Measurements from ENCODE around the gene COPS9.

The COPS9 gene

DNA sequence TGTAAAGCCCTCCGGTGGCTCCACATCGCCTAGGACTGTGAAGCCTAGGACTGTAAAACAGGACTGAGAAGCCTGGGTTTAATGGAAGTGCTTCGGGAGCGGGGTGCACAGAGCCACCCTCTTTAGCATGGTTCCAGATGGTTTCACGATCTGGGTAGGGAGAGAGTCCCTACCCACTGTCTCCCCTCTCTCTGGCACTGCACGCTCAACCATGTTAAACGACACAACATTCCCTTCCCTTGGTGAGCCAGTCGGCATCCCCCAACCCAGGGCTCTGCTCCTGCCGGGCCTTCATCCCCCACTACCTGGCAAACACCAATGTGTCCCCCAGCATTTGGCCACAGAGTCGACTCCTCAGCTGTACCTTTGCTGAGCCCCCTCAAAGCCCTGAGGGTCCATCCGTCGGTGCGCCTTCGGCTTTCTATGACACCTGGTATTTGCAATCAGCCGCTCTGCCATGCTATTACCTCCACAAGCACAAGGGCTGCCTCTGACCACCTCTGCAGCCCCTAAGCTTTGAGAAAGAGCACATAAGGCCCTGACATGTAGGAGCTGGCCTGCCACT is 1.1 kb downstream of the COPS9 start:
- H3K4me3 ChIP-seq (ENCODE audit: low read depth, low read length): peak overlapping the region; percentile 67
- TF ChIP-seq, protein P1, sequence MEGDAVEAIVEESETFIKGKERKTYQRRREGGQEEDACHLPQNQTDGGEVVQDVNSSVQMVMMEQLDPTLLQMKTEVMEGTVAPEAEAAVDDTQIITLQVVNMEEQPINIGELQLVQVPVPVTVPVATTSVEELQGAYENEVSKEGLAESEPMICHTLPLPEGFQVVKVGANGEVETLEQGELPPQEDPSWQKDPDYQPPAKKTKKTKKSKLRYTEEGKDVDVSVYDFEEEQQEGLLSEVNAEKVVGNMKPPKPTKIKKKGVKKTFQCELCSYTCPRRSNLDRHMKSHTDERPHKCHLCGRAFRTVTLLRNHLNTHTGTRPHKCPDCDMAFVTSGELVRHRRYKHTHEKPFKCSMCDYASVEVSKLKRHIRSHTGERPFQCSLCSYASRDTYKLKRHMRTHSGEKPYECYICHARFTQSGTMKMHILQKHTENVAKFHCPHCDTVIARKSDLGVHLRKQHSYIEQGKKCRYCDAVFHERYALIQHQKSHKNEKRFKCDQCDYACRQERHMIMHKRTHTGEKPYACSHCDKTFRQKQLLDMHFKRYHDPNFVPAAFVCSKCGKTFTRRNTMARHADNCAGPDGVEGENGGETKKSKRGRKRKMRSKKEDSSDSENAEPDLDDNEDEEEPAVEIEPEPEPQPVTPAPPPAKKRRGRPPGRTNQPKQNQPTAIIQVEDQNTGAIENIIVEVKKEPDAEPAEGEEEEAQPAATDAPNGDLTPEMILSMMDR (IDR thresholded peaks at IDR 0.05; ENCODE audit: borderline replicate concordance, insufficient read depth, low read depth, low read length): no peak

DNA sequence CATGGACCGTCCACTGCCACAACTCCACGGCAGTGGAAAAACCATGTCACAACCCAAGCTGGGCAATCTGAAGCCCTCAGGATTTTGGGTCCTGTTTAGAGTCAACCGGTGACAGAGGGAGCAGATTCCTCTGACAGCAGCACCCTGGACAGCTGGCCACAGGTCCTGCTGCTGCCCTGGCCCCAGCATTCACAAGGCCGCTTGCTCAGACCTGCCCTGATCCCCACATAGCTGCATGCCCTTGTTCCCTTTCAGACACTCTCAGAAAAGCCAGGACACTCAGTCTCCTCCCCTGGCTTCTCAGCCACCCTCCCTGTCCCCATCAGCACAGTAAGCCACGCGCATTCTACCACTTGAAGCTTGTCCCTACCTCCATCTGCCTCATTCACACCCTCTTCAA is 1.6 kb downstream of the COPS9 start:
- H3K4me3 ChIP-seq (ENCODE audit: low read depth, low read length): no peak overlapping the region
- TF ChIP-seq, protein P1 (IDR thresholded peaks at IDR 0.05; ENCODE audit: borderline replicate concordance, insufficient read depth, low read depth, low read length): no peak

DNA sequence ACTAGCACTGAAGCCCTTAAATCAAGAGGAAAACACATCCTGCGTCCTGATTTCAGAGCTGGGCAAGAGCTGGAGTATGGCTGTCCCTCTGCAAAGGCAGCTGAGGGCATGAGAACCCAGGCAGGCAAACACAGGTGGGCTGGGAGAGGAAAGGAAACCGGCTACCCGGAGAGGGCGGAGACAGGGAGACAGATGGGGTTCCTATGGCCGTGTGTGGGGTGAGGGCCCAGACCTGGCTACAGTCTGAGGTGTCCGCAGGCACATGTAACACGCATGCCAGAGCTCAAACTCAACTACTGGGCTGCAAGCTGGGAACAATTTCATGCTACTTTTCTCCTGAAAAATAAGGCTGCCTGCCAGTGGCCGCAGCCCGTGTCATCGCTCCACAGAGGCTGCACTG is 2.7 kb downstream of the COPS9 start:
- no peak overlapping the region for H3K4me3 ChIP-seq (ENCODE audit: low read depth, low read length)
- TF ChIP-seq, protein P1 (IDR thresholded peaks at IDR 0.05; ENCODE audit: borderline replicate concordance, insufficient read depth, low read depth, low read length): no peak

DNA sequence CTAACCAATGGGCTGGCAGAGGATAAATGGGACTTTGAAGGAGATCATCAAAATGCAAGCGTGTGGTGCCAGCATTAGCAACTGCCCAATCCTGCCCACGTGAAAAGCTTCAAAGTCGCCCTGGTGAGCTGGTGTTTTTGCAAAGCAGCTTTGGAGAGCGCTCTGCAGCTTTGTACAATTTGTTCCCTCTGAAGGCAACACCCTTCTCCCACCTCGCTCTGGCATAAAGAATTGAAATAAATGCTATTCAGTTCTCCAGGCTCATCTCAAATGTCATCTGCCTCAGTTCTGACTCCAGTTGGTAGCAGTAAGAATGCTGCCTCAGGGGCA is 3.5 kb downstream of the COPS9 start:
- TF ChIP-seq, protein P1 (IDR thresholded peaks at IDR 0.05; ENCODE audit: borderline replicate concordance, insufficient read depth, low read depth, low read length): no peak
- H3K4me3 ChIP-seq (ENCODE audit: low read depth, low read length): no peak overlapping the region

DNA sequence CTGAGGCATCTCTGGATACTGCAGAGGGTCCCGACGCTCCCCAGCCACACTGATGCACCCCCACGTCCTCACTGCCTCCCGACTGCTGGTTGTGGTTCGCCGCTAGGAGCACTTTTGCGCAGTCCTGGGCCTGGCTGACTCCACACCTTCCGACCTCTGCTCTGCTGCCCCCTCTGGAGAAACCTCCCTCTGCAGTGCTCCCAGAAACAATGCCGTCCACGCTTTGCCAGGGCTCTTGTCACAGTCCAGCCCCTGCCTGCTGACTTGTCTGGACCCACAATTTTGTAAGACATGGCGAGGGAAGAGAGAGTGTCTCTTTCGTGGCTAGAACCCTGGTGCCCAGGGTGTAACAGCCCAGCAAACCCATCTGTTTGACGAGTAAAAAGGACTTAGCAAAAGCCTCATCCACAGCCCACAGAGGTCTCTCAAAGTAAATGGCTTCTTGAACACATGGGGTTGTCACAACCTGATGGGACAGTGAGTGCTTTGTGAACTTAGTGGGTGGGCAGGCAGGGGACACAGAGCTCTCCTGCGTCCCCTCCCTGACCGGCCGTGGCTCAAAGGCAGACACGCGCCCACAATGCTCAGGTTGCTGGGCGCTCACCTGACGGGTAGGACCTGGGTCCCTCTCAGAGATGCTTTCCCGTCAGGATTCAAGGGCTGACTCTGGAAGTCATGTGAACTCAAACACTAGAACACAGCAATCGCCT is 4.0 kb downstream of the COPS9 start:
- TF ChIP-seq, protein P1 (IDR thresholded peaks at IDR 0.05; ENCODE audit: borderline replicate concordance, insufficient read depth, low read depth, low read length): 0 out of 2 replicates have a peak, but pooled peaks have one; percentile 16
- no peak overlapping the region for H3K4me3 ChIP-seq (ENCODE audit: low read depth, low read length)

DNA sequence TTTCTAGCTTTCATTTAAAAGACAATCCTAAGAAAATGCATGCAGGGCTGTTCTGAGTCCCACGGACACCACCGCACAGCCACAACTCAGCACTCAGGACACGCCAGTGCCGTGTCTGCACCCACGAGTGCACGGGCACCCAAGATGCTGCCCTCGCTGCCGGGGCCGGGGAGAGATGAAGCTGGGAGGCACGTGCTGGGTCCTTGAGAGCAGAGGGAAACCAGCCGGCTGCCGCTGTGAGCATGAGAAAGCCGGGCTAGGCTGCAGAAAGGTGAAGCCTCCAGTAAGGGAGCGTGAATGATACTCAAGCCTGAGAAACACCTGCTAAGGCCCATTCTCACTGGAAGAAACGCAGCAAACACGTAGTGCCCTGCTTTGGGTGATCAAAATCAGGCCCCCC is 4.8 kb downstream of the COPS9 start:
- no peak overlapping the region for H3K4me3 ChIP-seq (ENCODE audit: low read depth, low read length)
- TF ChIP-seq, protein P1 (IDR thresholded peaks at IDR 0.05; ENCODE audit: borderline replicate concordance, insufficient read depth, low read depth, low read length): no peak
